ENCODE measurements around the gene TEX35.
A peak's percentile ranks its signal among the peaks of the same experiment; 100 is the strongest.
"Not testable (repeated sequence)": the region's sequence is repeated elsewhere in the genome, so short reads cannot be mapped to it uniquely, and the experiment has no call there.

The TEX35 gene

GRCh38 chr1:178495158-178495557 lies 17.8 kb upstream of the TEX35 start:
- DNase-seq: no peak

- DNase-seq: no peak
Measured at GRCh38 chr1:178495741-178496409, 17.0 kb upstream of the TEX35 start.

GRCh38 chr1:178496410-178497135 lies 16.3 kb upstream of the TEX35 start, which contains the start of gene CLEC20A:
Gene CLEC20A, minus strand, starts transcription at chr1:178496964. Its CDS starts 25 bp downstream, at chr1:178496939.
- no peak for DNase-seq

- no peak for DNase-seq
Measured at GRCh38 chr1:178497903-178498478, 14.9 kb upstream of the TEX35 start.

GRCh38 chr1:178498896-178499675 lies 13.8 kb upstream of the TEX35 start:
- no peak for DNase-seq

- DNase-seq: no peak
Measured at GRCh38 chr1:178500091-178500770, 12.7 kb upstream of the TEX35 start.

- no peak for DNase-seq
Measured at GRCh38 chr1:178500936-178501554, 11.9 kb upstream of the TEX35 start.

GRCh38 chr1:178501705-178502329 lies 11.1 kb upstream of the TEX35 start:
- peak; percentile 33 for DNase-seq

GRCh38 chr1:178502330-178502714 lies 10.6 kb upstream of the TEX35 start:
- no peak for DNase-seq

- DNase-seq: no peak
Measured at GRCh38 chr1:178502856-178503255, 10.1 kb upstream of the TEX35 start.

- not testable (repeated sequence) for DNase-seq
Measured at GRCh38 chr1:178503316-178503715, 9.6 kb upstream of the TEX35 start.

GRCh38 chr1:178503849-178504248 lies 9.1 kb upstream of the TEX35 start:
- DNase-seq: no peak

- no peak for DNase-seq
Measured at GRCh38 chr1:178504286-178504685, 8.6 kb upstream of the TEX35 start.

GRCh38 chr1:178506177-178506576 lies 6.7 kb upstream of the TEX35 start:
- no peak for DNase-seq

GRCh38 chr1:178506669-178507068 lies 6.2 kb upstream of the TEX35 start:
- no peak for DNase-seq

- no peak for DNase-seq
Measured at GRCh38 chr1:178509414-178510007, 3.4 kb upstream of the TEX35 start.

- DNase-seq: no peak
Measured at GRCh38 chr1:178510155-178510554, 2.8 kb upstream of the TEX35 start.

GRCh38 chr1:178513278-178513983 lies 522 bp downstream of the TEX35 start:
- DNase-seq: no peak

- no peak for DNase-seq
Measured at GRCh38 chr1:178516110-178516509, 3.2 kb downstream of the TEX35 start.

GRCh38 chr1:178518894-178519293 lies 6.0 kb downstream of the TEX35 start:
- no peak for DNase-seq

- DNase-seq: no peak
Measured at GRCh38 chr1:178520803-178521202, 7.9 kb downstream of the TEX35 start.
